GM23338 (cell line): ENCODE measurements around the gene CRHR1.

Experiments
- ETS1 ChIP-seq: IDR thresholded peaks from 2 replicates; pipeline ENCODE4 v1.6.1; 2016; ENCODE audit warnings: antibody characterized with exemption
- EZH2 ChIP-seq: fragments of 200-600 bp; sonication (generic); IDR thresholded peaks from one replicate; pipeline ENCODE4 v1.8.0; 2017; ENCODE audit warnings: antibody characterized with exemption, mild to moderate bottlenecking, low read depth; ENCODE audit not compliant: unreplicated experiment
- EZH2phosphoT487 ChIP-seq: fragments of 200-600 bp; sonication (generic); IDR thresholded peaks from one replicate; pipeline ENCODE4 v1.8.1; 2018; ENCODE audit warnings: antibody characterized with exemption; ENCODE audit not compliant: unreplicated experiment
- JUNB ChIP-seq: IDR thresholded peaks from one replicate; pipeline ENCODE4 v1.6.1; 2016; ENCODE audit warnings: antibody characterized with exemption; ENCODE audit not compliant: unreplicated experiment
- NANOG ChIP-seq: IDR thresholded peaks from 2 replicates; pipeline ENCODE4 v1.6.1; 2016; ENCODE audit warnings: antibody characterized with exemption, borderline replicate concordance
- POLR2AphosphoS5 ChIP-seq: IDR thresholded peaks from 2 replicates; pipeline ENCODE4 v1.6.1; 2016; ENCODE audit warnings: antibody characterized with exemption, low read depth
- ZNF331 ChIP-seq: fragments of 250-450 bp; sonication (Bioruptor Pico); IDR thresholded peaks from 2 replicates; pipeline ENCODE4 v1.5.0; 2020; ENCODE audit warnings: low read depth, mild to moderate bottlenecking, moderate library complexity
- TF ChIP-seq, protein P1 (sequence below), 2 experiments: fragments of 200-600 bp in 1 of 2; sonication (generic) in 1 of 2; conservative IDR thresholded peaks; 2 replicates each; pipeline versions ENCODE4 v1.5.1 to v1.6.1; 2016 to 2017; ENCODE audit warnings: antibody characterized with exemption in 2 of 2, low read depth in 2 of 2, mild to moderate bottlenecking in 2 of 2, moderate library complexity in 1 of 2
- TF ChIP-seq, protein P2 (sequence below): IDR thresholded peaks from one replicate; pipeline ENCODE4 v1.6.1; 2018; ENCODE audit warnings: antibody characterized with exemption; ENCODE audit not compliant: unreplicated experiment

DNA sequence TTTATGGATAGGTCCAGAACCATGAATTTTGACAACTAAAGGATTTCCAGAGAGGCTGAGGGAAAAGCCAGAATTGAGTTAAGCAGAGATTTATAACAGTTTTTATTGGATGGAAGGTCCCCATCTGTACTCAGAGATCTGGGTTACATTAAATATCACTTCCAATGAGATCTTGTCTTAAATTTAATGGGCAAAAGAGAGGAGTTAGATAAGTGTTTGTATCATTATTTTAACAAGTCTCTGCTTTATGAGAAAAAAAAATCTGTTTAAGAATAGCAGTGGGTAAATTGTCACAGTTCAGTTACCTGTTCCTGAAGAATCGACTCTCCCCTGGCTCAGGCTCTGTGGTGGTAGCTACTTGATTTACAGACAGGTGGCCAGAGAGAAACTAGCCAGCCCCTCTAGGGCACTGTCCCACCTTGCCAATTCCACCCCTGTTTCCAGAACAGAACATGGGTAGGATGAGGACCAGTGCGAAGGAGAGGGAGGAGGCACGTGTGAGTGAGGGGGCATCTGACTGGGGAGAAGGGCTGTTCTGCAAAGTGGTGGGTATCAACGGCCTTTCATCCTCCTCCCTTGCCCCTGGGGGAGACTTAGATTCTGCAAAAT lies 22.1 kb upstream of the CRHR1 start:
- TF ChIP-seq, protein P1, sequence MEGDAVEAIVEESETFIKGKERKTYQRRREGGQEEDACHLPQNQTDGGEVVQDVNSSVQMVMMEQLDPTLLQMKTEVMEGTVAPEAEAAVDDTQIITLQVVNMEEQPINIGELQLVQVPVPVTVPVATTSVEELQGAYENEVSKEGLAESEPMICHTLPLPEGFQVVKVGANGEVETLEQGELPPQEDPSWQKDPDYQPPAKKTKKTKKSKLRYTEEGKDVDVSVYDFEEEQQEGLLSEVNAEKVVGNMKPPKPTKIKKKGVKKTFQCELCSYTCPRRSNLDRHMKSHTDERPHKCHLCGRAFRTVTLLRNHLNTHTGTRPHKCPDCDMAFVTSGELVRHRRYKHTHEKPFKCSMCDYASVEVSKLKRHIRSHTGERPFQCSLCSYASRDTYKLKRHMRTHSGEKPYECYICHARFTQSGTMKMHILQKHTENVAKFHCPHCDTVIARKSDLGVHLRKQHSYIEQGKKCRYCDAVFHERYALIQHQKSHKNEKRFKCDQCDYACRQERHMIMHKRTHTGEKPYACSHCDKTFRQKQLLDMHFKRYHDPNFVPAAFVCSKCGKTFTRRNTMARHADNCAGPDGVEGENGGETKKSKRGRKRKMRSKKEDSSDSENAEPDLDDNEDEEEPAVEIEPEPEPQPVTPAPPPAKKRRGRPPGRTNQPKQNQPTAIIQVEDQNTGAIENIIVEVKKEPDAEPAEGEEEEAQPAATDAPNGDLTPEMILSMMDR (conservative IDR thresholded peaks at IDR 0.05; ENCODE audit: low read depth in 2 of 2) = no peak
- TF ChIP-seq EZH2phosphoT487 (no peak), EZH2 (no peak), POLR2AphosphoS5 (no peak), NANOG (no peak), ETS1 (no peak), JUNB (no peak), ZNF331 (CRISPR knock-in tag) (no peak)
- TF ChIP-seq, protein P2, sequence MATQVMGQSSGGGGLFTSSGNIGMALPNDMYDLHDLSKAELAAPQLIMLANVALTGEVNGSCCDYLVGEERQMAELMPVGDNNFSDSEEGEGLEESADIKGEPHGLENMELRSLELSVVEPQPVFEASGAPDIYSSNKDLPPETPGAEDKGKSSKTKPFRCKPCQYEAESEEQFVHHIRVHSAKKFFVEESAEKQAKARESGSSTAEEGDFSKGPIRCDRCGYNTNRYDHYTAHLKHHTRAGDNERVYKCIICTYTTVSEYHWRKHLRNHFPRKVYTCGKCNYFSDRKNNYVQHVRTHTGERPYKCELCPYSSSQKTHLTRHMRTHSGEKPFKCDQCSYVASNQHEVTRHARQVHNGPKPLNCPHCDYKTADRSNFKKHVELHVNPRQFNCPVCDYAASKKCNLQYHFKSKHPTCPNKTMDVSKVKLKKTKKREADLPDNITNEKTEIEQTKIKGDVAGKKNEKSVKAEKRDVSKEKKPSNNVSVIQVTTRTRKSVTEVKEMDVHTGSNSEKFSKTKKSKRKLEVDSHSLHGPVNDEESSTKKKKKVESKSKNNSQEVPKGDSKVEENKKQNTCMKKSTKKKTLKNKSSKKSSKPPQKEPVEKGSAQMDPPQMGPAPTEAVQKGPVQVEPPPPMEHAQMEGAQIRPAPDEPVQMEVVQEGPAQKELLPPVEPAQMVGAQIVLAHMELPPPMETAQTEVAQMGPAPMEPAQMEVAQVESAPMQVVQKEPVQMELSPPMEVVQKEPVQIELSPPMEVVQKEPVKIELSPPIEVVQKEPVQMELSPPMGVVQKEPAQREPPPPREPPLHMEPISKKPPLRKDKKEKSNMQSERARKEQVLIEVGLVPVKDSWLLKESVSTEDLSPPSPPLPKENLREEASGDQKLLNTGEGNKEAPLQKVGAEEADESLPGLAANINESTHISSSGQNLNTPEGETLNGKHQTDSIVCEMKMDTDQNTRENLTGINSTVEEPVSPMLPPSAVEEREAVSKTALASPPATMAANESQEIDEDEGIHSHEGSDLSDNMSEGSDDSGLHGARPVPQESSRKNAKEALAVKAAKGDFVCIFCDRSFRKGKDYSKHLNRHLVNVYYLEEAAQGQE = no peak
